IPS DF 6.9 (cell line): ENCODE data around the gene RAB11FIP4.

Experiments
- DNase-seq: peaks from one replicate; pipeline ENCODE4 v3.0.0-alpha.2; 2013; ENCODE audit warnings: low read depth, low spot score
- H3K27ac ChIP-seq: one replicate; pipeline ENCODE4 v1.5.1; 2013; ENCODE audit warnings: low read length, control low read depth
- H3K27me3 ChIP-seq: 2 replicates; pipeline ENCODE4 v1.6.1; 2013; ENCODE audit warnings: mild to moderate bottlenecking, low read length; ENCODE audit not compliant: control insufficient read depth, insufficient read depth
- H3K36me3 ChIP-seq: 2 replicates; pipeline ENCODE4 v1.6.1; 2013; ENCODE audit warnings: low read length; ENCODE audit not compliant: control insufficient read depth, insufficient read depth
- H3K4me1 ChIP-seq: 2 replicates; pipeline ENCODE4 v1.6.1; 2013; ENCODE audit warnings: low read length; ENCODE audit not compliant: control insufficient read depth, insufficient read depth
- H3K4me3 ChIP-seq: 2 replicates; pipeline ENCODE4 v1.5.1; 2013; ENCODE audit warnings: mild to moderate bottlenecking, low read length
- H3K9me3 ChIP-seq: 2 replicates; pipeline ENCODE4 v1.6.1; 2013; ENCODE audit warnings: low read length, inconsistent platforms; ENCODE audit not compliant: control insufficient read depth, insufficient read depth
- WGBS: extraction: QIAGEN DNeasy Blood & Tissue Kit; methylation state at CpG from one replicate; pipeline ENCODE4 v1.1.7; 2013; ENCODE audit warnings: mixed read lengths, missing lambda C conversion rate; ENCODE audit not compliant: insufficient read length, insufficient coverage; 5-methylcytosine and 5-hydroxymethylcytosine counted together

Gene RAB11FIP4

DNA sequence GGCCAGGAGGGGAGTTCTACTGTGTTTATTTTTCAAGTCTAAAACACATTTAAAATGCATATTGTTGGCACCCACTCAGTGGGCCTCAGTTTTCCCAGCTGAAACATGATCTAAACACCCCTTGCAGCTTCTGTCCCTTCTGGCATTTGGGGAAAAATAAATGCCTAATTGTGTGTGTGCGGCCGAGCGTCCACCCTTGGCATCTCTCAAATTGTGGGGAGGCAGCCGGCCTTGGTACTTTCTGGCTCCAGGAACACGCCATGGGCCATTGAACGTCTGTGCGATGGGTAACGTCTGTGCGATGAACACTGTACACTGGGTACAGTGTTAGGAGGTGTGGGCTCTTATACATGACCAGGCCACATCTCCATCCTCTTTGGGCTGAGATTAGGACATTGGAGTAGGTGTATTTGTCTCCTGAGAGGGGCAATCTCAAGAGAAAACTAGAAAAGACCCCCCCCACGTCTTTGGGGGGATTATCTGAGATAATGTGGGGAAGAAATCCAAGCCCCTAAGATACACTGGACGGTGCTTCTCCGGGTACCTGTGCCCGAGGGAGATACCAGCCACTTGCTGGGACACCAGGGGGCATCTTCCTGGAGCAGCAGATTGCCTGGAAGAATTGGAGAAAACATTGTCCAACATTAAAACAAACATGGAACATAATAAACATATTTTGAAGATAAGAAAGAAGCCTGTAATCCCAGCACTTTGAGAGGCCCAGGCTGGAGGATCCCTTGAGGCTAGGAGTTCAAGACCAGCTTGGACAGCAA lies 54.9 kb downstream of the RAB11FIP4 start:
- no CpG with 5 or more reads among the region's 13 CpGs for WGBS
- DNase-seq = no peak
- H3K27me3 ChIP-seq = no peaks in the 10 kb centered on the region

DNA sequence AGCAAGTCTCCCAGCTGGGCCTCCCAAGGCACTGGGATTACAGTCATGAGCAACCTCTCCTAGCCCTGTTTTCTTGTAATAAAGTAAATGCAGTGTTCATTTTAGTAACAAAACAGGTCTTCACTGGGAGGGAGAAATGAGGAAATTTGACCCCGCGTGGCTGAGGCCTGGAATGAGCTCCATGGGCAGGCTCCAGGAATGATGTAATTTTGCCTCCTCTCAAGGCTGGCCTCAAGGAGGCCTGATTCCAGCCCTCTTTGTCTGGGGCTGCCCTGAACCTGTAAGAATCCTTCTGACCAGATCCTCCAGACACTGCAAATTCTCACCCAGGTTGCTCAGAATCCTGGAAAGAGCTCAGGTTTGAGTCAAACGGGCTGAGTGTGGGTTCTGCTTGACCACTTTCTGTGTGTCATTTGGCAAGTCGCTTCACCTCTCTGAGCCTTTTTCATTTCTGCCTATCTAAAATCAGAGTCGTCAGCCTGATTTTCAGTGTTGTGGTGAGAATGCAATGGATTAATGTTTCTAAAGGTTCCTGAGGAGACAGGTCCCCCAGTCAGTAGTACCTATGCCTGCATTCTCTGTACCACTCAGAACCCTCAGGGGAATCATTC lies 57.1 kb downstream of the RAB11FIP4 start:
- Histone ChIP-seq H3K4me3 (no peak overlapping the region), H3K27ac (no peak overlapping the region), H3K36me3 (no peaks in the 10 kb centered on the region), H3K9me3 (no peaks in the 10 kb centered on the region), H3K27me3 (no peaks in the 10 kb centered on the region), H3K4me1 (no peaks in the 10 kb centered on the region; the same call in 1 of the 2 replicates)
- no peak for DNase-seq
- WGBS = no CpG with 5 or more reads among the region's 5 CpGs

More for the DNA sequence above, 54.9 kb downstream of the RAB11FIP4 start:
- no peaks in the 10 kb centered on the region for H3K4me1 ChIP-seq
- H3K9me3 ChIP-seq = no peaks in the 10 kb centered on the region
- H3K27ac ChIP-seq = no peak overlapping the region
- no peaks in the 10 kb centered on the region for H3K36me3 ChIP-seq
- no peak overlapping the region for H3K4me3 ChIP-seq

DNA sequence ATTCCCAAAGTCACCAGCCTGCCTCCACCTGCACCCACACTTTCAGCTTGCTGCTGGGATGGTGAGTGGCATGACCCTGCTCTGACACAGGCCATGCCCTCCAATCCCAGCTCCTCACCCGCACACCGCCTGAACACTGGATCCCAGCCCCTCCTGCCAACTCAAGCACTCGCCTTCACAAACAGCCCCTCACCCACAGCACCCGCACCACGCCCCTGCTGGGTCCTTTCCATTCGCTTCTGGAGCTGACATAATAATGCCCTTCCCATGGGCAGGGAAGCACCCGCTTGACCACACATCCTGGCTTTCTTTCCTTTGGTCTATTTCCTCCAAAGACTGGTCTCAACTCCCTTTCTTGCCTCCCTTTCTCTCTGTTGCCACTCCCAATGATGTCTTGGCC lies 57.6 kb downstream of the RAB11FIP4 start:
- no peaks in the 10 kb centered on the region for H3K9me3 ChIP-seq
- WGBS = no CpG with 5 or more reads among the region's 7 CpGs
- no peak overlapping the region for H3K4me3 ChIP-seq
- H3K4me1 ChIP-seq = no peaks in the 10 kb centered on the region; the same call in 1 of the 2 replicates
- no peaks in the 10 kb centered on the region for H3K27me3 ChIP-seq
- H3K36me3 ChIP-seq = no peaks in the 10 kb centered on the region
- no peak overlapping the region for H3K27ac ChIP-seq
- DNase-seq = no peak

GRCh38 chr17:31449746-31450145 lies 58.3 kb downstream of the RAB11FIP4 start:
- no peaks in the 10 kb centered on the region for H3K27me3 ChIP-seq
- H3K4me3 ChIP-seq = no peak overlapping the region
- no peaks in the 10 kb centered on the region; the same call in 1 of the 2 replicates for H3K4me1 ChIP-seq
- no CpG with 5 or more reads among the region's 3 CpGs for whole genome bisulfite sequencing
- no peaks in the 10 kb centered on the region for H3K36me3 ChIP-seq
- H3K27ac ChIP-seq = no peak overlapping the region
- no peaks in the 10 kb centered on the region for H3K9me3 ChIP-seq
- no peak for DNase-seq

DNA sequence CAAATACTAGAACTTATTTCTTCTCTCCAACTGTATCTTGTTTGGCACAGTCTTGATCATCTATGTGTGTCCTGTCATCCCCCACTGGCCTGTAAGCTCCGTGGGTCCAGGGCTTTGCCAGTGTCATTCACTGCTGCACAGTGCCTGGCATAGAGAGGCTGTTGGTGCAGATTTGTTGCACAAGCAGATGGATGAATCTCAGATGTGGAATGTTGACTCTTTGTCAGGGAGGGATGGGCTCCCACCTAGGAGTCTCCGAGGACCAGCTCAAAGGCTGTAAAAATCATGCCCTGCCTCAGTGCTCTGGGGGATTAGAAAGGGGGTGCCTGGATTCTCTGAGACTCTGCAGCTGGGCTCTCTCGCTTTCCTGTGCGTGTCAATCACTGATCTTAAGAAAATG lies 60.6 kb downstream of the RAB11FIP4 start:
- no peak for DNase-seq
- Histone ChIP-seq H3K27me3 (no peaks in the 10 kb centered on the region), H3K4me1 (no peaks in the 10 kb centered on the region; the same call in 1 of the 2 replicates), H3K36me3 (no peaks in the 10 kb centered on the region), H3K9me3 (no peaks in the 10 kb centered on the region), H3K27ac (no peak overlapping the region), H3K4me3 (no peak overlapping the region)
- WGBS = no CpG with 5 or more reads among the region's 4 CpGs

GRCh38 chr17:31452561-31453110 lies 61.2 kb downstream of the RAB11FIP4 start:
- Histone ChIP-seq H3K36me3 (no peaks in the 10 kb centered on the region), H3K4me3 (no peak overlapping the region), H3K4me1 (no peaks in the 10 kb centered on the region; the same call in 1 of the 2 replicates), H3K27me3 (no peaks in the 10 kb centered on the region), H3K9me3 (no peaks in the 10 kb centered on the region), H3K27ac (no peak overlapping the region)
- DNase-seq = no peak
- WGBS = no CpG with 5 or more reads among the region's 10 CpGs

DNA sequence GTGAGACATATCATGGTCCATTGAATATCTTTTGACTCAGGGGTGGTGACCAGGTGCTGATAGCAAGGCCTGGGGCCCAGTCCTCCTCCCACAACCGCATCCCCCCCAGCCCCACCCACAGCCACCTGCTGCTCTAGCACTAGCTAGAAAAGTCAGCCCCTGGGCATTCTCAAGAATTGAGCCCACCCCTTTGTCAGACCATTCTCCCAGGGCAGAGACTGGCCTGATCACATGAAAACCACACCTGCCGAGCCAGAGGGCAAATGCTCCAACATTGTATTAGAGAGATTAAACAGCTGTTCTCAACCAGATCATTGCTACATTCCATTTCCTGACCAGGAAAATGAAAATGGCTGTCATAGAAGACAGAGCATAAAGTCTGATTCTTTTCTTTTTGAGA lies 62.4 kb downstream of the RAB11FIP4 start:
- no peak overlapping the region for H3K27ac ChIP-seq
- WGBS = no CpG with 5 or more reads among the region's 2 CpGs
- H3K4me1 ChIP-seq = no peaks in the 10 kb centered on the region; the same call in 1 of the 2 replicates
- no peaks in the 10 kb centered on the region for H3K27me3 ChIP-seq
- no peaks in the 10 kb centered on the region for H3K9me3 ChIP-seq
- DNase-seq = no peak
- no peaks in the 10 kb centered on the region for H3K36me3 ChIP-seq
- no peak overlapping the region for H3K4me3 ChIP-seq

GRCh38 chr17:31456814-31457213 lies 65.3 kb downstream of the RAB11FIP4 start:
- H3K36me3 ChIP-seq = no peaks in the 10 kb centered on the region
- no peaks in the 10 kb centered on the region; the same call in 1 of the 2 replicates for H3K4me1 ChIP-seq
- WGBS = no CpG with 5 or more reads among the region's 5 CpGs

GRCh38 chr17:31457391-31458234 lies 66.1 kb downstream of the RAB11FIP4 start:
- Histone ChIP-seq H3K36me3 (no peaks in the 10 kb centered on the region), H3K4me3 (no peak overlapping the region), H3K9me3 (no peaks in the 10 kb centered on the region), H3K27me3 (no peaks in the 10 kb centered on the region), H3K4me1 (no peaks in the 10 kb centered on the region), H3K27ac (no peak overlapping the region)
- WGBS = no CpG with 5 or more reads among the region's 10 CpGs
- no peak for DNase-seq

More at GRCh38 chr17:31456814-31457213, 65.3 kb downstream of the RAB11FIP4 start:
- Histone ChIP-seq H3K27ac (no peak overlapping the region), H3K4me3 (no peak overlapping the region), H3K9me3 (no peaks in the 10 kb centered on the region), H3K27me3 (no peaks in the 10 kb centered on the region)
- DNase-seq = no peak

DNA sequence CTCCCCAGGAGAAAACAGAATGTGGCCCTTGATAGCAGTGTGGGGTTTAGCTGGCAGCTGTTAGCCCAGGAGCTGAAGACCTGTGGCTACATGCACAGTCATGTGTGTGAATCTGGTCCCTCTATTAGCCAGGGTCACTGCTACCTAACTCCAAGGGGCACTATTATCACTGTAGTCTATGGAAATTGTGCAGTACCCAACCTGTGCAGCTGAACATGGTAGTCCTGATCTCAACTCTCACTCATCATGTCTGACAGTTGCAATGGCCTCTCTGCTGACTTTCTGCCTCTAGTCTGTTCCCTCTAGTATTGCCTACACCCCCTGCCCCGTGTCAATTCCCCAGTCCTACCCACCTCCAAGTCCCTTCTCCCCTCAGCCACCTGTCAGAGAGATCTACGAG lies 67.4 kb downstream of the RAB11FIP4 start:
- no peaks in the 10 kb centered on the region for H3K36me3 ChIP-seq
- no peaks in the 10 kb centered on the region for H3K9me3 ChIP-seq
- no peaks in the 10 kb centered on the region for H3K4me1 ChIP-seq
- H3K27me3 ChIP-seq = no peaks in the 10 kb centered on the region
- DNase-seq = no peak
- H3K4me3 ChIP-seq = no peak overlapping the region
- no peak overlapping the region for H3K27ac ChIP-seq
- no CpG with 5 or more reads among the region's 2 CpGs for WGBS
